ENCODE measurements around the gene S100A13. TPM values are rescaled to one million over a fixed set of nuclear protein-coding genes. Genes with fewer than 3 reads are reported as not detected.
A peak's percentile ranks its signal among the peaks of the same experiment; 100 is the strongest.

The S100A13 gene
- total RNA-seq, 1 experiment from 2014 or later = 111 TPM

DNA sequence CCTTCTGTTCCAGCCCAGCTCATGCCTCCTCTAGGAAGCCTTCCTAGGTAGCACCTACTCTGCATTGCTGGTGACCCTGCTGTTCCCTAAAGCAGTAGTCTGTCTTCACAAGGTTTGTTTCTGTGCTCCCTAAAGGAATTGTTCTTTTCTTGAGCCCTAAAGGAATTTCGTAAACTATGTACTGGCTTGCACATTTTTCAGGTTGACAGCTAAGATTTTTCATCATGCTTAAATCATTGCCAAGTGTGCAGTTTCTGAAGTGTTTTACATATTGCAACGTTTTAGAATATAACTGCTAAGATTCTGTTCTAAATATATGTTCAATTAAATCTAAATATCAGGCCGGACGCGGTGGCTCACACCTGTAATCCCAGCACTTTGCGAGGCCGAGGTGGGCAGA, 27.5 kb downstream of the S100A13 start:
- Histone ChIP-seq H3K4me3 (ENCODE audit: low read depth in 2 of 2, low read length in 2 of 2) (no peak overlapping the region), H3K27me3 (ENCODE audit: control insufficient read depth, insufficient read depth, low read length) (no peaks in the 10 kb centered on the region), H3K4me1 (ENCODE audit: control insufficient read depth, insufficient read depth, low read length) (no peaks in the 10 kb centered on the region), H3K27ac (ENCODE audit: low read length) (no peak overlapping the region), H3K9me3 (ENCODE audit: control insufficient read depth, insufficient read depth, low read depth, low read length) (no peaks in the 10 kb centered on the region), H3K36me3 (ENCODE audit: control insufficient read depth, insufficient read depth, low read length) (no peaks in the 10 kb centered on the region)
- in situ Hi-C loops (cut with HindIII; ENCODE audit: low pct_unique_long_range_greater_than_20kb, low sequenced_read_pairs) = loop anchor here (25.0 kb wide), 1 partner anchor 238 kb away; the partner anchor contains the start of gene S100A9
- ChIA-PET POLR2A (no interaction called here), CTCF (no interaction called here)
- DNase-seq (ENCODE audit: low read depth, low spot score) (no peak), ATAC-seq (no peak)
- no TSS peak for BruUV-seq (replicated peaks)
- intact Hi-C loops (cut with micrococcal nuclease; ENCODE audit: unreplicated experiment) = no loop called here
- TF ChIP-seq POLR2AphosphoS5 (IDR thresholded peaks at IDR 0.05; ENCODE audit: low read depth, low read length) = no peak
- TF ChIP-seq SIN3A (IDR thresholded peaks at IDR 0.05; ENCODE audit: borderline replicate concordance, insufficient read depth, low read depth, low read length) = no peak
- no peak for TF ChIP-seq TCF7L2 (IDR thresholded peaks at IDR 0.05; ENCODE audit: low read depth, low read length)
- TF ChIP-seq, protein P1, sequence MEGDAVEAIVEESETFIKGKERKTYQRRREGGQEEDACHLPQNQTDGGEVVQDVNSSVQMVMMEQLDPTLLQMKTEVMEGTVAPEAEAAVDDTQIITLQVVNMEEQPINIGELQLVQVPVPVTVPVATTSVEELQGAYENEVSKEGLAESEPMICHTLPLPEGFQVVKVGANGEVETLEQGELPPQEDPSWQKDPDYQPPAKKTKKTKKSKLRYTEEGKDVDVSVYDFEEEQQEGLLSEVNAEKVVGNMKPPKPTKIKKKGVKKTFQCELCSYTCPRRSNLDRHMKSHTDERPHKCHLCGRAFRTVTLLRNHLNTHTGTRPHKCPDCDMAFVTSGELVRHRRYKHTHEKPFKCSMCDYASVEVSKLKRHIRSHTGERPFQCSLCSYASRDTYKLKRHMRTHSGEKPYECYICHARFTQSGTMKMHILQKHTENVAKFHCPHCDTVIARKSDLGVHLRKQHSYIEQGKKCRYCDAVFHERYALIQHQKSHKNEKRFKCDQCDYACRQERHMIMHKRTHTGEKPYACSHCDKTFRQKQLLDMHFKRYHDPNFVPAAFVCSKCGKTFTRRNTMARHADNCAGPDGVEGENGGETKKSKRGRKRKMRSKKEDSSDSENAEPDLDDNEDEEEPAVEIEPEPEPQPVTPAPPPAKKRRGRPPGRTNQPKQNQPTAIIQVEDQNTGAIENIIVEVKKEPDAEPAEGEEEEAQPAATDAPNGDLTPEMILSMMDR (IDR thresholded peaks at IDR 0.05) = no peak
- TF ChIP-seq, protein P2, sequence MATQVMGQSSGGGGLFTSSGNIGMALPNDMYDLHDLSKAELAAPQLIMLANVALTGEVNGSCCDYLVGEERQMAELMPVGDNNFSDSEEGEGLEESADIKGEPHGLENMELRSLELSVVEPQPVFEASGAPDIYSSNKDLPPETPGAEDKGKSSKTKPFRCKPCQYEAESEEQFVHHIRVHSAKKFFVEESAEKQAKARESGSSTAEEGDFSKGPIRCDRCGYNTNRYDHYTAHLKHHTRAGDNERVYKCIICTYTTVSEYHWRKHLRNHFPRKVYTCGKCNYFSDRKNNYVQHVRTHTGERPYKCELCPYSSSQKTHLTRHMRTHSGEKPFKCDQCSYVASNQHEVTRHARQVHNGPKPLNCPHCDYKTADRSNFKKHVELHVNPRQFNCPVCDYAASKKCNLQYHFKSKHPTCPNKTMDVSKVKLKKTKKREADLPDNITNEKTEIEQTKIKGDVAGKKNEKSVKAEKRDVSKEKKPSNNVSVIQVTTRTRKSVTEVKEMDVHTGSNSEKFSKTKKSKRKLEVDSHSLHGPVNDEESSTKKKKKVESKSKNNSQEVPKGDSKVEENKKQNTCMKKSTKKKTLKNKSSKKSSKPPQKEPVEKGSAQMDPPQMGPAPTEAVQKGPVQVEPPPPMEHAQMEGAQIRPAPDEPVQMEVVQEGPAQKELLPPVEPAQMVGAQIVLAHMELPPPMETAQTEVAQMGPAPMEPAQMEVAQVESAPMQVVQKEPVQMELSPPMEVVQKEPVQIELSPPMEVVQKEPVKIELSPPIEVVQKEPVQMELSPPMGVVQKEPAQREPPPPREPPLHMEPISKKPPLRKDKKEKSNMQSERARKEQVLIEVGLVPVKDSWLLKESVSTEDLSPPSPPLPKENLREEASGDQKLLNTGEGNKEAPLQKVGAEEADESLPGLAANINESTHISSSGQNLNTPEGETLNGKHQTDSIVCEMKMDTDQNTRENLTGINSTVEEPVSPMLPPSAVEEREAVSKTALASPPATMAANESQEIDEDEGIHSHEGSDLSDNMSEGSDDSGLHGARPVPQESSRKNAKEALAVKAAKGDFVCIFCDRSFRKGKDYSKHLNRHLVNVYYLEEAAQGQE (IDR thresholded peaks at IDR 0.05; ENCODE audit: insufficient read depth in 1 of 2, low read depth in 2 of 2, low read length in 1 of 2) = no peak

DNA sequence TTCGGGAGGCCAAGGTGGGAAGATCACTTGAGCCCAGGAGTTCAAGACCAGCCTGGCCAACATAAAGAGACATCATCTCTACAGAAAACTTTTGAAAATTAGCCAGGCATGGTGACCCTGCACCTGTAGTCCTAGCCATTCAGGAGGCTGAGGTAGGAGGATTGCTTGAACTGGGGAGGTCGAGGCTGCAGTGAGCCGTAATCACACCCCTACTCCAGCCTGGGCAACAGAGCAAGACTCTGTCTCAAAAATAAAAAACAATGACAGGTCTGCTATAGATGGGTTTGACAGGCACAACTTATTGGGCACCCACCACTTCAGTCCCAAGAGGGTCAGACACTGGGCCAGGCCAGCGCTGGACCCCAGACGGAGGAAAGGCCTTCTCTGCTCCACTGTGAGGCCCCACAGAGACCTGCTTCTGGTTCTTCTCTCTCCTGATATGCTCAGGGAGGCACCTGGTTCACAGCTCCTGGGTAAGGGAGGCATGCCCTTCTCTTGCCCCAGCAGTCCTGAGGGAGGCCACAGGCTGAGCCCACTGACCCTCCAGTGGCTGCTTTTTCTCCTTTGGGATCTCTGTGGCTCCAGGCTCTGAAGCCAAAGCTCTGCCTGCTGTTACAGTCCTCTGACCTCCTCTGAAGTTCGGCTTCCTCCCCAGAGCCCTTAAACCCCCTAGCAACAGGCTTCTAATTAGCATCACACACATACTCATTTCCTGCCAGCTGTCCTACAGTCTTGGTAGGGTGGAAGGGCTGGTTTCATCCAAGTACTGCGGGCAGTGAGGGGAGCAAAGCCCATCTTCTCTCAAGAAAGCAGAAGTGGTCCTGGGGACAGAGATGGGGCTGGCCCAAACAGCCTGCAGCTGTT, 28.8 kb downstream of the S100A13 start:
- no peak overlapping the region for H3K27ac ChIP-seq (ENCODE audit: low read length)
- BruUV-seq (replicated peaks) = no TSS peak
- H3K27me3 ChIP-seq (ENCODE audit: control insufficient read depth, insufficient read depth, low read length) = no peaks in the 10 kb centered on the region
- no peaks in the 10 kb centered on the region for H3K4me1 ChIP-seq (ENCODE audit: control insufficient read depth, insufficient read depth, low read length)
- ATAC-seq = peak; percentile 31; the same call in 1 of the 2 replicates
- in situ Hi-C loops (cut with HindIII; ENCODE audit: low pct_unique_long_range_greater_than_20kb, low sequenced_read_pairs) = no loop called here
- TF ChIP-seq, protein P2 (IDR thresholded peaks at IDR 0.05; ENCODE audit: insufficient read depth in 1 of 2, low read depth in 2 of 2, low read length in 1 of 2) = no peak
- TF ChIP-seq POLR2AphosphoS5 (IDR thresholded peaks at IDR 0.05; ENCODE audit: low read depth, low read length) = no peak
- TF ChIP-seq TCF7L2 (IDR thresholded peaks at IDR 0.05; ENCODE audit: low read depth, low read length) = no peak
- TF ChIP-seq, protein P1 (IDR thresholded peaks at IDR 0.05) = no peak
- intact Hi-C loops (cut with micrococcal nuclease; ENCODE audit: unreplicated experiment) = no loop called here
- no peaks in the 10 kb centered on the region for H3K9me3 ChIP-seq (ENCODE audit: control insufficient read depth, insufficient read depth, low read depth, low read length)
- POLR2A ChIA-PET = no interaction called here
- no peaks in the 10 kb centered on the region for H3K36me3 ChIP-seq (ENCODE audit: control insufficient read depth, insufficient read depth, low read length)
- DNase-seq (ENCODE audit: low read depth, low spot score) = no peak
- CTCF ChIA-PET = no interaction called here
- no peak overlapping the region for H3K4me3 ChIP-seq (ENCODE audit: low read depth in 2 of 2, low read length in 2 of 2)

Data from Panc1 (cell line).